H9 (cell line): ENCODE measurements around the gene ROPN1L. TPM values are rescaled to one million over a fixed set of nuclear protein-coding genes. Genes with fewer than 3 reads are reported as not detected.

Experiments used
- DNase-seq: peaks from one replicate; pipeline ENCODE4 v3.0.0-alpha.2; 2017
- H2AFZ ChIP-seq: one replicate; pipeline ENCODE4 v1.6.1; 2013; ENCODE audit warnings: mild to moderate bottlenecking, low read length, control low read depth, moderate library complexity
- H2AK5ac ChIP-seq: 2 replicates; pipeline ENCODE4 v1.6.1; 2013; ENCODE audit warnings: low read length, control low read depth, mixed read lengths; ENCODE audit not compliant: insufficient read length
- H2BK120ac ChIP-seq: one replicate; pipeline ENCODE4 v1.6.1; 2013; ENCODE audit warnings: low read depth, mild to moderate bottlenecking, low read length, control low read depth, inconsistent platforms; ENCODE audit not compliant: poor library complexity, severe bottlenecking
- H2BK12ac ChIP-seq: 2 replicates; pipeline ENCODE4 v1.6.1; 2013; ENCODE audit warnings: low read length, control low read depth, mixed read lengths, low read depth; ENCODE audit not compliant: insufficient read length
- H2BK15ac ChIP-seq: 2 replicates; pipeline ENCODE4 v1.6.1; 2013; ENCODE audit warnings: low read depth, low read length, control low read depth
- H2BK20ac ChIP-seq: one replicate; pipeline ENCODE4 v1.6.1; 2013; ENCODE audit warnings: low read depth, mild to moderate bottlenecking, low read length, control low read depth, inconsistent platforms; ENCODE audit not compliant: poor library complexity, severe bottlenecking
- H2BK5ac ChIP-seq: 2 replicates; pipeline ENCODE4 v1.6.1; 2013; ENCODE audit warnings: low read length, control low read depth, mixed read lengths; ENCODE audit not compliant: insufficient read length
- H3K14ac ChIP-seq: 2 replicates; pipeline ENCODE4 v1.6.1; 2013; ENCODE audit warnings: low read length, control low read depth; ENCODE audit not compliant: insufficient read depth
- H3K18ac ChIP-seq: 2 replicates; pipeline ENCODE4 v1.6.1; 2013; ENCODE audit warnings: low read depth, mild to moderate bottlenecking, mixed read lengths, low read length, control low read depth; ENCODE audit not compliant: insufficient read length
- H3K23ac ChIP-seq: 2 replicates; pipeline ENCODE4 v1.6.1; 2013; ENCODE audit warnings: low read length, control low read depth, mixed read lengths, low read depth; ENCODE audit not compliant: insufficient read length
- H3K23me2 ChIP-seq: 2 replicates; pipeline ENCODE4 v1.6.1; 2013; ENCODE audit warnings: low read depth, mild to moderate bottlenecking, mixed read lengths, low read length, control low read depth; ENCODE audit not compliant: insufficient read length, poor library complexity, severe bottlenecking
- H3K27ac ChIP-seq: 2 replicates; pipeline ENCODE4 v1.5.1; 2013; ENCODE audit warnings: low read length, control low read depth, mixed read lengths, low read depth; ENCODE audit not compliant: insufficient read length
- H3K27me3 ChIP-seq: 2 replicates; pipeline ENCODE4 v1.6.1; 2013; ENCODE audit warnings: low read length, control low read depth, inconsistent platforms; ENCODE audit not compliant: insufficient read depth
- H3K4ac ChIP-seq: 2 replicates; pipeline ENCODE4 v1.6.1; 2013; ENCODE audit warnings: low read depth, mild to moderate bottlenecking, control low read depth, inconsistent platforms, low read length, moderate library complexity
- H3K4me1 ChIP-seq: 2 replicates; pipeline ENCODE4 v1.6.1; 2013; ENCODE audit warnings: low read length, control low read depth, inconsistent platforms; ENCODE audit not compliant: insufficient read depth
- H3K4me2 ChIP-seq: 2 replicates; pipeline ENCODE4 v1.6.1; 2013; ENCODE audit warnings: low read length, control low read depth, mixed read lengths; ENCODE audit not compliant: insufficient read length, insufficient read depth
- H3K56ac ChIP-seq: 2 replicates; pipeline ENCODE4 v1.6.1; 2013; ENCODE audit warnings: low read depth, mild to moderate bottlenecking, mixed read lengths, low read length, control low read depth; ENCODE audit not compliant: insufficient read length
- H3K79me1 ChIP-seq: 2 replicates; pipeline ENCODE4 v1.6.1; 2013; ENCODE audit warnings: low read depth, mild to moderate bottlenecking, moderate library complexity, low read length, control low read depth, inconsistent platforms; ENCODE audit not compliant: insufficient read depth, poor library complexity, severe bottlenecking
- H3K79me2 ChIP-seq: 2 replicates; pipeline ENCODE4 v1.6.1; 2013; ENCODE audit warnings: low read length, control low read depth, inconsistent platforms; ENCODE audit not compliant: insufficient read depth
- H3K9ac ChIP-seq: 2 replicates; pipeline ENCODE4 v1.6.1; 2013; ENCODE audit warnings: low read length, control low read depth, mixed read lengths; ENCODE audit not compliant: insufficient read length; ENCODE audit errors: extremely low read depth
- H3K9me3 ChIP-seq: one replicate; pipeline ENCODE4 v1.6.1; 2013; ENCODE audit warnings: low read depth, low read length, inconsistent platforms; ENCODE audit not compliant: control insufficient read depth
- H3T11ph ChIP-seq: one replicate; pipeline ENCODE4 v1.6.1; 2013; ENCODE audit warnings: mild to moderate bottlenecking, low read length, control low read depth, inconsistent platforms
- H4K20me1 ChIP-seq: one replicate; pipeline ENCODE4 v1.6.1; 2013; ENCODE audit not compliant: control insufficient read depth, insufficient read length, insufficient read depth
- H4K5ac ChIP-seq: 2 replicates; pipeline ENCODE4 v1.6.1; 2013; ENCODE audit warnings: low read depth, mild to moderate bottlenecking, mixed read lengths, low read length, control low read depth; ENCODE audit not compliant: insufficient read length
- H4K8ac ChIP-seq: replicated peaks from 2 replicates; pipeline ENCODE4 v1.6.1; 2013; ENCODE audit warnings: low read length, control low read depth, mixed read lengths, low read depth; ENCODE audit not compliant: insufficient read length
- H4K91ac ChIP-seq: 2 replicates; pipeline ENCODE4 v1.6.1; 2013; ENCODE audit warnings: low read depth, mild to moderate bottlenecking, moderate library complexity, mixed read lengths, low read length, control low read depth; ENCODE audit not compliant: insufficient read length
- H3K27ac Mint-ChIP-seq, 3 experiments: 2 replicates in 2 of 3; 3 replicates in 1 of 3; pipeline ENCODE4 v1.8.0; 2020 to 2021; ENCODE audit warnings: mixed read lengths in 3 of 3, mild to moderate bottlenecking in 1 of 3, moderate library complexity in 1 of 3
- H3K27me3 Mint-ChIP-seq: 2 replicates; pipeline ENCODE4 v1.8.0; 2021; ENCODE audit warnings: low read depth, mild to moderate bottlenecking, moderate library complexity, mixed read lengths
- H3K36me3 Mint-ChIP-seq, 3 experiments: 2 replicates in 2 of 3; 3 replicates in 1 of 3; pipeline ENCODE4 v1.8.0; 2020 to 2021; ENCODE audit warnings: low read depth in 3 of 3, mixed read lengths in 3 of 3; ENCODE audit not compliant: insufficient read depth in 1 of 3
- H3K4me1 Mint-ChIP-seq, 2 experiments: 2 replicates each; pipeline ENCODE4 v1.8.0; 2020; ENCODE audit warnings: mixed read lengths in 2 of 2
- H3K4me3 Mint-ChIP-seq, 2 experiments: 2 replicates in 1 of 2; 3 replicates in 1 of 2; pipeline ENCODE4 v1.8.0; 2020 to 2021; ENCODE audit warnings: mild to moderate bottlenecking in 2 of 2, mixed read lengths in 2 of 2, moderate library complexity in 1 of 2
- H3K9me3 Mint-ChIP-seq, 2 experiments: 2 replicates in 1 of 2; 3 replicates in 1 of 2; pipeline ENCODE4 v1.8.0; 2020; ENCODE audit warnings: mild to moderate bottlenecking in 2 of 2, mixed read lengths in 2 of 2, moderate library complexity in 1 of 2
- CTCF ChIP-seq: fragments of 200-600 bp; sonication (generic); conservative IDR thresholded peaks from 3 replicates; pipeline ENCODE4 v1.8.0; 2021; ENCODE audit warnings: antibody characterized with exemption, mild to moderate bottlenecking
- WGBS: extraction: QIAGEN DNeasy Blood & Tissue Kit; methylation state at CpG from one replicate; pipeline ENCODE4 v1.1.7; 2013; ENCODE audit warnings: missing lambda C conversion rate, low lambda C conversion rate, mixed read lengths; ENCODE audit not compliant: insufficient read length; ENCODE audit errors: extremely low coverage; 5-methylcytosine and 5-hydroxymethylcytosine counted together
- total RNA-seq: library from RNA; stranded (reverse); gene quantifications from 2 replicates; pipeline ENCODE4 v1.2.1, GENCODE V29; 2021

ROPN1L gene
- total RNA-seq, 1 experiment from 2014 or later, result 0.37 TPM

GRCh38 chr5:10511741-10512640 is 70.3 kb downstream of the ROPN1L start:
- no peak overlapping the region for H3K23ac ChIP-seq
- no peaks in the 10 kb centered on the region for H3K79me1 ChIP-seq
- no peak overlapping the region for H3K14ac ChIP-seq
- no peak overlapping the region for H4K8ac ChIP-seq
- no peak overlapping the region for H3K9ac ChIP-seq
- H2BK15ac ChIP-seq, result no peak overlapping the region
- no CpG with 5 or more reads among the region's 10 CpGs for WGBS
- no peaks in the 10 kb centered on the region for H3K27me3 ChIP-seq
- no peaks in the 10 kb centered on the region for H3K9me3 ChIP-seq
- H2AK5ac ChIP-seq, result no peak overlapping the region
- H3K23me2 ChIP-seq, result no peaks in the 10 kb centered on the region
- no peak for TF ChIP-seq CTCF
- no peak overlapping the region for H2BK12ac ChIP-seq
- H3K4me2 ChIP-seq, result no peak overlapping the region
- peaks cover 7% of the 10 kb centered on the region; the same call in 1 of the 2 replicates for H3K4me1 ChIP-seq
- peaks cover 0 to 8% (median 0%) of the 10 kb centered on the region in 3 experiments; a peak in 1 of 7 replicates for H3K36me3 Mint-ChIP-seq
- H3K27ac ChIP-seq, result no peak overlapping the region
- H3K4me1 Mint-ChIP-seq, result peaks cover 13 to 21% of the 10 kb centered on the region in 2 experiments
- no peak overlapping the region for H4K5ac ChIP-seq
- no peaks in the 10 kb centered on the region for H3K79me2 ChIP-seq
- H3K27ac Mint-ChIP-seq, result no peak overlapping the region; a peak in 1 of 7 replicates
- no peak overlapping the region for H3K4ac ChIP-seq
- no peak overlapping the region for H3T11ph ChIP-seq
- no peak overlapping the region for H3K56ac ChIP-seq
- no peaks in the 10 kb centered on the region for H4K20me1 ChIP-seq
- no peak overlapping the region for H3K18ac ChIP-seq
- peaks cover 2% of the 10 kb centered on the region for H3K27me3 Mint-ChIP-seq
- H2BK5ac ChIP-seq, result no peak overlapping the region
- H4K91ac ChIP-seq, result no peak overlapping the region
- no peak for DNase-seq
- H3K9me3 Mint-ChIP-seq, result peaks cover 3% of the 10 kb centered on the region in 2 experiments; a peak in 1 of 5 replicates
- H2AFZ ChIP-seq, result no peak overlapping the region
- no peak overlapping the region for H2BK120ac ChIP-seq
- no peak overlapping the region for H3K4me3 Mint-ChIP-seq
- H2BK20ac ChIP-seq, result no peak overlapping the region
